SK-N-SH (cell line): ENCODE measurements around the gene DGCR2. TPM values are rescaled to one million over a fixed set of nuclear protein-coding genes. Genes with fewer than 3 reads are reported as not detected.

Experiments used
- CTCF ChIA-PET: fragments of 300-600, 350-600 bp; formaldehyde crosslinking; extraction: SDS; loops from one replicate; lab custom pipeline; 2021; lab: Yijun Ruan, JAX
- POLR2A ChIA-PET: fragments of 350-600 bp; sonication (Branson Sonifier 250); formaldehyde crosslinking; extraction: SDS; loops from one replicate; lab custom pipeline; 2020; ENCODE audit warnings: antibody characterized with exemption, inconsistent platforms; lab: Yijun Ruan, JAX
- DNase-seq: peaks from one replicate; pipeline ENCODE4 v3.0.0; 2012
- H2AFZ ChIP-seq: fragments of 200-600 bp; sonication (generic); 2 replicates; pipeline ENCODE4 v1.8.1; 2016; ENCODE audit warnings: antibody characterized with exemption, mild to moderate bottlenecking, low read depth
- H3F3A ChIP-seq: fragments of 200-600 bp; sonication (generic); replicated peaks from 2 replicates; pipeline ENCODE3; 2016; ENCODE audit warnings: antibody characterized with exemption, mild to moderate bottlenecking; ENCODE audit not compliant: insufficient read depth
- H3K27ac ChIP-seq, 2 experiments: fragments of 200-500 bp in 1 of 2; fragments of 200-600 bp in 1 of 2; sonication (Bioruptor generic) in 1 of 2; sonication (generic), shearing (Covaris generic) in 1 of 2; 2 replicates each; pipeline versions ENCODE4 v1.5.1 to v1.6.1; 2014 to 2016; ENCODE audit warnings: low read depth in 2 of 2, inconsistent platforms in 1 of 2, low read length in 1 of 2, mild to moderate bottlenecking in 1 of 2, mixed read lengths in 1 of 2
- H3K27me3 ChIP-seq: fragments of 200-600 bp; sonication (generic), shearing (Covaris generic); 2 replicates; pipeline ENCODE4 v1.6.1; 2016; ENCODE audit warnings: mixed run types; ENCODE audit not compliant: insufficient read depth
- H3K36me3 ChIP-seq, 2 experiments: fragments of 200-500 bp in 1 of 2; fragments of 200-600 bp in 1 of 2; sonication (Bioruptor generic) in 1 of 2; sonication (generic) in 1 of 2; replicated peaks in 1 of 2; 2 replicates each; pipeline versions ENCODE3 to v1.5.1; 2014 to 2016; ENCODE audit warnings: low read length in 1 of 2, mild to moderate bottlenecking in 1 of 2; ENCODE audit not compliant: insufficient read depth in 2 of 2, control insufficient read depth in 1 of 2
- H3K4me1 ChIP-seq, 2 experiments: fragments of 200-500 bp in 1 of 2; fragments of 200-600 bp in 1 of 2; sonication (Bioruptor generic) in 1 of 2; sonication (generic), shearing (Covaris generic) in 1 of 2; 2 replicates each; pipeline versions ENCODE4 v1.5.1 to v1.6.1; 2014 to 2016; ENCODE audit warnings: low read depth in 1 of 2, low read length in 1 of 2, mixed run types in 1 of 2; ENCODE audit not compliant: insufficient read depth in 2 of 2, control insufficient read depth in 1 of 2
- H3K4me2 ChIP-seq: fragments of 200-600 bp; sonication (generic), shearing (Covaris generic); 2 replicates; pipeline ENCODE4 v1.6.1; 2017; ENCODE audit warnings: mixed run types
- H3K4me3 ChIP-seq, 2 experiments: fragments of 200-500 bp in 1 of 2; fragments of 200-600 bp in 1 of 2; sonication (Bioruptor generic) in 1 of 2; sonication (generic), shearing (Covaris generic) in 1 of 2; 2 replicates each; pipeline versions ENCODE4 v1.5.1 to v1.8.1; 2014 to 2016; ENCODE audit warnings: low read depth in 2 of 2, inconsistent platforms in 1 of 2, low read length in 1 of 2, mild to moderate bottlenecking in 1 of 2, mixed read lengths in 1 of 2, moderate library complexity in 1 of 2
- H3K79me2 ChIP-seq: fragments of 200-600 bp; sonication (generic); 2 replicates; pipeline ENCODE4 v1.8.1; 2017; ENCODE audit warnings: mild to moderate bottlenecking; ENCODE audit not compliant: insufficient read depth
- H3K9ac ChIP-seq: fragments of 200-600 bp; sonication (generic); 2 replicates; pipeline ENCODE4 v1.6.1; 2017; ENCODE audit warnings: mixed run types
- H3K9me2 ChIP-seq: fragments of 200-600 bp; sonication (generic); 2 replicates; pipeline ENCODE4 v1.6.1; 2017; ENCODE audit warnings: mixed run types
- H3K9me3 ChIP-seq: fragments of 200-600 bp; sonication (generic); 2 replicates; pipeline ENCODE4 v1.6.1; 2017; ENCODE audit warnings: mixed run types, mild to moderate bottlenecking, moderate library complexity
- H4K20me1 ChIP-seq: fragments of 200-600 bp; sonication (generic); 2 replicates; pipeline ENCODE4 v1.6.1; 2017; ENCODE audit warnings: mild to moderate bottlenecking, mixed run types; ENCODE audit not compliant: insufficient read depth
- EP300 ChIP-seq, 2 experiments: IDR thresholded peaks; 2 replicates each; pipeline versions ENCODE4 v1.4.0 to v1.6.1; 2012; ENCODE audit warnings: borderline replicate concordance in 1 of 2, low read depth in 1 of 2, low read length in 1 of 2
- FOXJ3 ChIP-seq: sonication (generic); formaldehyde crosslinking; IDR thresholded peaks from 2 replicates; pipeline ENCODE4 v1.5.1; 2020; ENCODE audit warnings: mild to moderate bottlenecking, missing genetic modification reagents
- GATA2 ChIP-seq: sonication (generic); formaldehyde crosslinking; IDR thresholded peaks from 2 replicates; pipeline ENCODE4 v1.5.0; 2020; ENCODE audit warnings: mild to moderate bottlenecking, missing genetic modification reagents
- JUND ChIP-seq: IDR thresholded peaks from 2 replicates; pipeline ENCODE4 v1.4.0; 2012
- NFIC ChIP-seq: IDR thresholded peaks from 2 replicates; pipeline ENCODE4 v1.4.0; 2012; ENCODE audit warnings: borderline replicate concordance
- PBX3 ChIP-seq: IDR thresholded peaks from 2 replicates; pipeline ENCODE4; 2012
- POLR2AphosphoS5 ChIP-seq: IDR thresholded peaks from 2 replicates; pipeline ENCODE4 v1.6.1; 2012; ENCODE audit warnings: low read depth, low read length
- TEAD4 ChIP-seq: IDR thresholded peaks from 2 replicates; pipeline ENCODE4 v1.4.0; 2012; ENCODE audit warnings: mild to moderate bottlenecking, borderline replicate concordance; ENCODE audit not compliant: insufficient read depth
- WGBS: methylation state at CpG from one replicate; pipeline ENCODE4 v1.1.6; 2017; ENCODE audit warnings: low lambda C conversion rate; 5-methylcytosine and 5-hydroxymethylcytosine counted together
- polyA plus RNA-seq, 3 experiments: library from polyadenylated mRNA; depleted of rRNA; stranded (reverse); fragments of >200 nt; gene quantifications; 2 replicates each; pipeline ENCODE4 v1.2.3, GENCODE V29; 2012

The DGCR2 gene
- polyA plus RNA-seq, 1 of the 3 experiments (the other 2 are of a cell fraction) = 30.4 TPM

- Histone ChIP-seq H3F3A (no peaks in the 10 kb centered on the region), H3K9me2 (no peaks in the 10 kb centered on the region), H2AFZ (no peak overlapping the region), H3K4me1 (no peaks in the 10 kb centered on the region), H3K9ac (no peak overlapping the region), H3K27me3 (peaks cover 61% of the 10 kb centered on the region), H4K20me1 (no peaks in the 10 kb centered on the region), H3K4me2 (no peak overlapping the region), H3K36me3 (no peaks in the 10 kb centered on the region), H3K27ac (no peak overlapping the region), H3K4me3 (no peak overlapping the region), H3K9me3 (no peaks in the 10 kb centered on the region), H3K79me2 (no peaks in the 10 kb centered on the region)
- DNase-seq = peak; percentile 45
- TF ChIP-seq TEAD4 = no peak
- no peak for TF ChIP-seq EP300 (IDR thresholded peaks at IDR 0.05; ENCODE audit: borderline replicate concordance in 1 of 2, low read depth in 1 of 2, low read length in 1 of 2)
- ChIA-PET POLR2A (no interaction called here), CTCF (interaction anchor here (1.2 kb wide), 1 partner anchor 479 kb away, joined by 4 read pairs; no protein-coding TSS in a partner anchor)
- 19% methylated on average over 18 of the region's 68 CpGs for WGBS
These were observed 28.5 kb upstream of the DGCR2 start for GRCh38 chr22:19150482-19151328.

GRCh38 chr22:19149991-19150390 is 27.8 kb upstream of the DGCR2 start, which contains the start of gene GSC2:
Gene GSC2, minus strand, starts transcription at chr22:19150292. Its CDS starts 9 bp downstream, at chr22:19150283.
- Histone ChIP-seq H3K4me3 (no peak within 1 kb of the TSS), H3K9me3 (no peaks in the 10 kb centered on the region), H3K27ac (no peak within 1 kb of the TSS), H3K9me2 (no peaks in the 10 kb centered on the region), H2AFZ (no peak within 1 kb of the TSS), H3K4me1 (no peaks in the 10 kb centered on the region), H3K4me2 (no peak within 1 kb of the TSS)
- POLR2A ChIA-PET = no interaction called here
- CTCF ChIA-PET = no interaction called here
- peak; percentile 60 for DNase-seq
- TF ChIP-seq FOXJ3 (CRISPR knock-in tag) (no peak), NFIC (no peak), EP300 (IDR thresholded peaks at IDR 0.05; ENCODE audit: borderline replicate concordance in 1 of 2, low read depth in 1 of 2, low read length in 1 of 2) (no peak), PBX3 (no peak), GATA2 (CRISPR knock-in tag) (no peak), JUND (no peak), POLR2AphosphoS5 (no peak), TEAD4 (no peak)
- TF ChIP-seq, all 33 proteins: peak for 0
- 0% methylated on average over 10 of the region's 59 CpGs for WGBS
- Histone ChIP-seq H3K79me2 (no peaks in the 10 kb centered on the region), H3F3A (no peaks in the 10 kb centered on the region), H3K36me3 (no peaks in the 10 kb centered on the region), H4K20me1 (no peaks in the 10 kb centered on the region), H3K9ac (no peak within 1 kb of the TSS), H3K27me3 (peaks cover 61% of the 10 kb centered on the region)
